ENCODE data around the gene SLC27A3.

- TF ChIP-seq CTCF (IDR thresholded peaks at IDR 0.05) (no peak), POLR2A (IDR thresholded peaks at IDR 0.05; ENCODE audit: low read length) (no peak), HOXA7 (CRISPR knock-in tag; IDR thresholded peaks at IDR 0.05) (no peak), HDAC2 (IDR thresholded peaks at IDR 0.05) (no peak), ZNF302 (CRISPR knock-in tag; IDR thresholded peaks at IDR 0.05) (no peak)
These were observed 23.1 kb upstream of the SLC27A3 start for GRCh38 chr1:153752072-153752471.
